Loucy (cell line): Measurements from ENCODE around the gene AGTRAP.

Experiments used
- H2AFZ ChIP-seq: fragments of 200-600 bp; sonication (generic); 2 replicates; pipeline ENCODE4 v1.6.0; 2016; ENCODE audit warnings: antibody characterized with exemption, mild to moderate bottlenecking, low read length, moderate library complexity
- H3F3A ChIP-seq: fragments of 200-600 bp; 2 replicates; pipeline ENCODE4 v1.6.0; 2016; ENCODE audit warnings: antibody characterized with exemption, low read depth, mild to moderate bottlenecking
- H3K27me3 ChIP-seq: fragments of 200-600 bp; sonication (generic); 2 replicates; pipeline ENCODE4 v1.6.1; 2014; ENCODE audit warnings: low read length, mild to moderate bottlenecking; ENCODE audit not compliant: insufficient read depth, poor library complexity, severe bottlenecking
- H3K36me3 ChIP-seq: fragments of 200-600 bp; sonication (generic); 2 replicates; pipeline ENCODE4 v1.6.1; 2016; ENCODE audit warnings: low read length; ENCODE audit not compliant: insufficient read depth
- H3K4me1 ChIP-seq: fragments of 200-600 bp; sonication (generic); 2 replicates; pipeline ENCODE4 v1.5.1; 2014; ENCODE audit warnings: low read length, mild to moderate bottlenecking; ENCODE audit not compliant: insufficient read depth, poor library complexity, severe bottlenecking
- H3K4me2 ChIP-seq: fragments of 200-600 bp; sonication (generic); 2 replicates; pipeline ENCODE4 v1.6.0; 2014; ENCODE audit warnings: antibody characterized with exemption, low read length, low read depth, mild to moderate bottlenecking; ENCODE audit not compliant: poor library complexity, severe bottlenecking
- H3K4me3 ChIP-seq: fragments of 200-600 bp; sonication (generic); 2 replicates; pipeline ENCODE4 v1.5.1; 2014; ENCODE audit warnings: low read length, mild to moderate bottlenecking, mixed read lengths; ENCODE audit not compliant: poor library complexity, severe bottlenecking
- H3K79me2 ChIP-seq: fragments of 200-600 bp; sonication (generic); 2 replicates; pipeline ENCODE4 v1.6.1; 2014; ENCODE audit warnings: low read length; ENCODE audit not compliant: insufficient read depth
- H3K9ac ChIP-seq: fragments of 200-600 bp; sonication (generic); 2 replicates; pipeline ENCODE4 v1.6.0; 2014; ENCODE audit warnings: mild to moderate bottlenecking, low read depth, low read length, moderate library complexity; ENCODE audit not compliant: poor library complexity, severe bottlenecking
- H3K9me2 ChIP-seq: fragments of 200-600 bp; sonication (generic); replicated peaks from 2 replicates; pipeline ENCODE4 v1.6.1; 2016; ENCODE audit warnings: low read depth, low read length, mixed read lengths
- H3K9me3 ChIP-seq: fragments of 200-600 bp; sonication (generic); 2 replicates; pipeline ENCODE4 v1.6.1; 2014; ENCODE audit warnings: mild to moderate bottlenecking, antibody characterized with exemption, low read length, low read depth; ENCODE audit not compliant: insufficient read depth
- H4K20me1 ChIP-seq: fragments of 200-600 bp; sonication (generic); 2 replicates; pipeline ENCODE4 v1.6.0; 2014; ENCODE audit warnings: antibody characterized with exemption, low read length, mild to moderate bottlenecking; ENCODE audit not compliant: insufficient read depth, poor library complexity, severe bottlenecking
- EZH2phosphoT487 ChIP-seq: fragments of 200-600 bp; IDR thresholded peaks from 2 replicates; pipeline ENCODE4 v1.6.1; 2018; ENCODE audit warnings: antibody characterized with exemption, mild to moderate bottlenecking, moderate library complexity, borderline replicate concordance
- TF ChIP-seq, protein P1 (sequence below): fragments of 200-600 bp; sonication (generic); conservative IDR thresholded peaks from 2 replicates; pipeline ENCODE4 v1.5.1; 2014; ENCODE audit warnings: mild to moderate bottlenecking, antibody characterized with exemption, low read length

Gene AGTRAP

DNA sequence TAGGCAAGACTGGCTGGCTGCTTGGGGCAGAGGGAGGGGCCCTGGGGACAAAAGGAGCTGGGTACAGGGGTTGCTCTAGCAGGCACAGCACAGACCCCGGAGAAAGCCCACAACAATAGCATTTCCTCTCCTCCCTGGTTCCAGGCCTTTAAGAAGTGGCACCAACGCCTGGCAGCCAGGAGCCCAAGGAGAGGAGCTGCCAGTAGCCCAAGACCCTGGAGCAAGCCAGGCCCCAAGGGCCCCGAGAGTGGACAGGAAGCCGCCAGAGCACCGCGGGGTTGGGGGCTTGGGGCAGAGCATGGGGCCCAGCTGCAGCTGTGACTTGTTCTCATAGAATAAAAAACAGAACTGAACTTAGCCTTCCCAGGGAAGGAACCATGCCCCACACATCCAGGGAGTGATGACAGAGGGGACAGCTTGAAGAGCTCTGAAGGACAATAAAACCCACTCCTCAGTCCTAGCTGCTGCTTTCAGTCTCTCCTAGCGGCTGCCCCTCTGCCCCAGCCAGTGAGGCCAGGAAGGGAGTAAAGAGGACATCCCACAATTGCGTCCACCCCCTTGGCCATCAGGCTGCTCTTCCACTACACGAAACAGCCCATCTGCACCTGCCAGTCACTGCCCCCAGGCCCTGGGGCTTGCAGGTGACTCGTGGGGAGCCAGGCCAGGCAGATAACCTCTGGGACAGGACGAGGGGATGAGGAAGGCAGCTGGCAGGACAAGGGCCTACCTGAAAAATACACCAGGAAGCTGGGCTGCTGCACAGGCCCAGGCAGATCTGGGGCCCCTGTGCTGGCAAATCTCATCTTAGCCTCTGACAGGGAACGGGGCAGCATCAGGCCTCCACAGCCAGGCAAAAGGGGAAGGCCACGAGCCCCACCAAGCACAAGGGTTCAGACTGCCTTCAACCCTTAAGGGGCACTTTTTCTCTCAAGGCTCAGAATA lies 53.5 kb downstream of the AGTRAP start:
- no peaks in the 10 kb centered on the region for H4K20me1 ChIP-seq
- TF ChIP-seq, protein P1, sequence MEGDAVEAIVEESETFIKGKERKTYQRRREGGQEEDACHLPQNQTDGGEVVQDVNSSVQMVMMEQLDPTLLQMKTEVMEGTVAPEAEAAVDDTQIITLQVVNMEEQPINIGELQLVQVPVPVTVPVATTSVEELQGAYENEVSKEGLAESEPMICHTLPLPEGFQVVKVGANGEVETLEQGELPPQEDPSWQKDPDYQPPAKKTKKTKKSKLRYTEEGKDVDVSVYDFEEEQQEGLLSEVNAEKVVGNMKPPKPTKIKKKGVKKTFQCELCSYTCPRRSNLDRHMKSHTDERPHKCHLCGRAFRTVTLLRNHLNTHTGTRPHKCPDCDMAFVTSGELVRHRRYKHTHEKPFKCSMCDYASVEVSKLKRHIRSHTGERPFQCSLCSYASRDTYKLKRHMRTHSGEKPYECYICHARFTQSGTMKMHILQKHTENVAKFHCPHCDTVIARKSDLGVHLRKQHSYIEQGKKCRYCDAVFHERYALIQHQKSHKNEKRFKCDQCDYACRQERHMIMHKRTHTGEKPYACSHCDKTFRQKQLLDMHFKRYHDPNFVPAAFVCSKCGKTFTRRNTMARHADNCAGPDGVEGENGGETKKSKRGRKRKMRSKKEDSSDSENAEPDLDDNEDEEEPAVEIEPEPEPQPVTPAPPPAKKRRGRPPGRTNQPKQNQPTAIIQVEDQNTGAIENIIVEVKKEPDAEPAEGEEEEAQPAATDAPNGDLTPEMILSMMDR, result no peak
- TF ChIP-seq EZH2phosphoT487, result no peak
- H3K9me2 ChIP-seq, result no peaks in the 10 kb centered on the region
- no peak overlapping the region for H3K4me2 ChIP-seq
- H3K4me1 ChIP-seq, result no peaks in the 10 kb centered on the region
- H3K27me3 ChIP-seq, result no peaks in the 10 kb centered on the region
- H3F3A ChIP-seq, result no peaks in the 10 kb centered on the region
- H2AFZ ChIP-seq, result no peak overlapping the region
- no peaks in the 10 kb centered on the region for H3K79me2 ChIP-seq
- H3K4me3 ChIP-seq, result no peak overlapping the region
- no peaks in the 10 kb centered on the region for H3K9me3 ChIP-seq
- no peaks in the 10 kb centered on the region for H3K36me3 ChIP-seq
- H3K9ac ChIP-seq, result no peak overlapping the region

DNA sequence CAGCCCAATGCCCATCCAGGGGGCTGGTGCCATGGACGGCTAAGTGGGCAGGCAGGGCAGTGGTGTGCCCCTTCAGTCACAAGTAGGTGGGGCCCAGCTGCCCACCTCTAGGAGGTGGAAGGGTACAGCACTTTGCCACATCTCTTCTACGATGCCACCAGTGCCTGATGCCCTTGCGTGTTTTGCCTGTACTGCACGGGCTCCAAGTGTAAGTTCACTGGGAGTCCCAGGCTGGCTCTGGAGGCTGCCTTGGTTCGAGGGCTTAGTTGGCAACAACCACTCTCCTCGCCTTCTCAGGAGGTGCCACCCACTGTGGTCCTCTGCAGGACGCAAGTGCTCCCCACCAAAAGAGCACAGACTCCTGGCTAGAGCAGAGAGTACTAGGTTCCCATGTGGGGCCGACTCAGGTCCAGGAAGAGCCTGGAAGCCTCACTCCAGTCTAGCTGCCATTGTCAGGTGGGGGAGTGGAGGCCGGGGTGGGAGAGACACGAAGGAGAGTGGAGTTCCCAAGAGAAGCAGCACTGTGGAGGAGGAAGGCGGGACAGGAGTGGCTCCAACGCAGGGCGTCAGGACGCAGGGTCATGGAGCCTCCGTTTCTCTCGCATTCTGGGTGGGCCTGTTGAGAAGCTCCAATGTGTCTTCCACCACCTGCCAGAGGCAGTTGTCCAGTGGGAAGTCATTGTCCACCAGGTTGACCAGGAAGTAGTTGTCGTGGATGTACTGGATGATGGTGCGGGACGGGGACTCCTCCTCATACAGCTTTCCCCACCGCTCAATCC lies 54.4 kb downstream of the AGTRAP start:
- no peak for TF ChIP-seq EZH2phosphoT487
- TF ChIP-seq, protein P1, result no peak
- no peaks in the 10 kb centered on the region for H3K79me2 ChIP-seq
- no peak overlapping the region for H3K4me2 ChIP-seq
- H3K4me3 ChIP-seq, result no peak overlapping the region
- H3K9me2 ChIP-seq, result no peaks in the 10 kb centered on the region
- no peaks in the 10 kb centered on the region for H3K27me3 ChIP-seq
- no peak overlapping the region for H2AFZ ChIP-seq
- H3K9ac ChIP-seq, result no peak overlapping the region
- H4K20me1 ChIP-seq, result no peaks in the 10 kb centered on the region
- no peaks in the 10 kb centered on the region for H3K9me3 ChIP-seq
- no peaks in the 10 kb centered on the region for H3F3A ChIP-seq
- 0 out of 2 replicates have a peak, but pooled peaks cover 3% of the 10 kb centered on the region for H3K36me3 ChIP-seq
- H3K4me1 ChIP-seq, result no peaks in the 10 kb centered on the region

DNA sequence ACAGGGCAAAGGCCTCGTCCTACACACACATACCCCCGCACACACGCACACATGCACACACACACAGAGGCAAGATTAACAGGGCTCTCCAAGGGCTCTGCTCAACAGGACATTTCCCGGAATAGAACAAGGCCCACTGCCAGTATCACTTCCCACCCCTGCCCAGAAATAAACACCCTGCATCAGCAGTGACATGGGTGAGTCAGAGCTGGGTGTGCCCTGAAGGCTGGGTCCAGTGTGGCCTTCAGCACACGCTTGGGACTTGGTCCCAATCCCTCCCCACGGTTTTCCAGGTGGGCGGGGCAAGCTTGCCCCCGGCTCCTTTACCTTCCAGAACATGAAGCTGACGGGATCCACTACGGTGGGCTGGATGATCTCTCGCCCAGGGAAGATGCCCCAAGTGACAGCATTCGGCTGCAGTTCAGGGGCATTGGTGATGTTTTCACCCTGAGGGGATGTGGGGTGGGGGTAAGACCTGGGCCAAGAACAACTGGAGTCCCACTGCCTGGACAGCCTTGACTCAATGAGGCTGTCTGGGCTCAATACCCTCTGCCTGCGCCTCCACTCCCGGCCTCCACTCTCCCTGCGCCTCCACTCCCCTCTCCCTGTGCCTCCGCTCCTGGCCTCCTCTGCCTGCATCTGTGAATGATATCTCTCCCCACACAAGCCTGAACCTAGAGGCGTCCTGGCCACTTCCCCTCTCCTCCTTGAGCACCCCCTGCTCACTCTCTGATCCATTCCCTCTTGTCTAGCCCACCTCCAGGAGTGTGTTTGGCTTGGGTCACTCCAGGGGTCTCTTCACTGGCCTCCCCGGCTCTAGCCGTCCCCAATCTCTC lies 55.2 kb downstream of the AGTRAP start:
- no peaks in the 10 kb centered on the region for H3K27me3 ChIP-seq
- H3K4me1 ChIP-seq, result no peaks in the 10 kb centered on the region
- no peak for TF ChIP-seq EZH2phosphoT487
- TF ChIP-seq, protein P1, result no peak
- H3K4me2 ChIP-seq, result no peak overlapping the region
- no peaks in the 10 kb centered on the region for H3K9me2 ChIP-seq
- no peaks in the 10 kb centered on the region for H3K9me3 ChIP-seq
- no peaks in the 10 kb centered on the region for H3F3A ChIP-seq
- H3K79me2 ChIP-seq, result no peaks in the 10 kb centered on the region
- no peak overlapping the region for H2AFZ ChIP-seq
- 0 out of 2 replicates have a peak, but pooled peaks cover 3% of the 10 kb centered on the region for H3K36me3 ChIP-seq
- no peak overlapping the region for H3K4me3 ChIP-seq
- no peaks in the 10 kb centered on the region for H4K20me1 ChIP-seq
- H3K9ac ChIP-seq, result no peak overlapping the region
